Endothelial cell of umbilical vein (primary cell): ENCODE data around the gene WASF2.

ENCODE experiments used
- EZH2 ChIP-seq: IDR thresholded peaks from 2 replicates; pipeline ENCODE4 v1.6.1; 2012; ENCODE audit warnings: borderline replicate concordance, low read depth, mild to moderate bottlenecking, moderate library complexity, low read length, inconsistent platforms; ENCODE audit not compliant: severe bottlenecking
- JUN ChIP-seq: IDR thresholded peaks from 2 replicates; pipeline ENCODE4 v1.6.1; 2011; ENCODE audit warnings: borderline replicate concordance, low read depth; ENCODE audit not compliant: insufficient read length, insufficient read depth
- MAX ChIP-seq: IDR thresholded peaks from 2 replicates; pipeline ENCODE4 v1.6.1; 2011; ENCODE audit not compliant: insufficient read depth, insufficient read length
- MYC ChIP-seq: IDR thresholded peaks from one replicate; pipeline ENCODE4 v1.6.1; 2011; ENCODE audit warnings: mild to moderate bottlenecking, low read depth, low read length
- POLR2A ChIP-seq: IDR thresholded peaks from 2 replicates; pipeline ENCODE4 v1.6.1; 2012; ENCODE audit warnings: low read depth, mild to moderate bottlenecking, control low read depth, low read length
- POLR2AphosphoS5 ChIP-seq: IDR thresholded peaks from 2 replicates; pipeline ENCODE4 v1.6.1; 2012; ENCODE audit warnings: low read depth, mild to moderate bottlenecking, control low read depth, low read length, moderate library complexity; ENCODE audit not compliant: insufficient read depth
- TF ChIP-seq, protein P1 (sequence below), 2 donors: IDR thresholded peaks; 1 replicate in 1 of 2; 2 replicates in 1 of 2; pipeline ENCODE4 v1.5.1; 2011; ENCODE audit warnings: low read length in 2 of 2, mild to moderate bottlenecking in 2 of 2, moderate library complexity in 2 of 2, control low read depth in 1 of 2, inconsistent platforms in 1 of 2, low read depth in 1 of 2; ENCODE audit not compliant: insufficient read depth in 1 of 2; ENCODE audit errors: extremely low read depth in 1 of 2

DNA sequence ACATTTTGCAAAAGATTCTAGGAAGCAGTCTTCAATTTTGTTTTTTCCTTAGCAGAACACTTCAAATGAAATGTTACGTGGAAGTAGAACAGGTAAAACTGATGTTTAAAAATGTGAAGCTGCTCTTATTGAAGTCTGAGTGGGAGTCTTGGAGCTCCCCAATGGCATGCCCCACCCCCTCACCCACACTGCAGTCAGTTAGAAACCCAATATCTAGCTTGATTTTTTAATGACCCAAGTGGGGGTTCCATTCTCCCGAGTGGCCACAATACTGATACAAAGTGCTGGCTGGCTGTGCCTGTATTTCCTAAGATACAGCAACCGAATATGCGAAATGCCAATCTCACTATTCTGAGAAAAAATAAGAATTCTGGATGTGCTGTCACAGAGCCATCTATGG, 66.3 kb downstream of the WASF2 start:
- no peak for TF ChIP-seq POLR2AphosphoS5
- no peak for TF ChIP-seq POLR2A
- TF ChIP-seq, protein P1, sequence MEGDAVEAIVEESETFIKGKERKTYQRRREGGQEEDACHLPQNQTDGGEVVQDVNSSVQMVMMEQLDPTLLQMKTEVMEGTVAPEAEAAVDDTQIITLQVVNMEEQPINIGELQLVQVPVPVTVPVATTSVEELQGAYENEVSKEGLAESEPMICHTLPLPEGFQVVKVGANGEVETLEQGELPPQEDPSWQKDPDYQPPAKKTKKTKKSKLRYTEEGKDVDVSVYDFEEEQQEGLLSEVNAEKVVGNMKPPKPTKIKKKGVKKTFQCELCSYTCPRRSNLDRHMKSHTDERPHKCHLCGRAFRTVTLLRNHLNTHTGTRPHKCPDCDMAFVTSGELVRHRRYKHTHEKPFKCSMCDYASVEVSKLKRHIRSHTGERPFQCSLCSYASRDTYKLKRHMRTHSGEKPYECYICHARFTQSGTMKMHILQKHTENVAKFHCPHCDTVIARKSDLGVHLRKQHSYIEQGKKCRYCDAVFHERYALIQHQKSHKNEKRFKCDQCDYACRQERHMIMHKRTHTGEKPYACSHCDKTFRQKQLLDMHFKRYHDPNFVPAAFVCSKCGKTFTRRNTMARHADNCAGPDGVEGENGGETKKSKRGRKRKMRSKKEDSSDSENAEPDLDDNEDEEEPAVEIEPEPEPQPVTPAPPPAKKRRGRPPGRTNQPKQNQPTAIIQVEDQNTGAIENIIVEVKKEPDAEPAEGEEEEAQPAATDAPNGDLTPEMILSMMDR (IDR thresholded peaks at IDR 0.05; ENCODE audit: extremely low read depth in 1 of 2, insufficient read depth in 1 of 2, low read depth in 1 of 2, low read length in 2 of 2), result no peak
- TF ChIP-seq EZH2, result no peak
- no peak for TF ChIP-seq MAX
- TF ChIP-seq JUN, result no peak
- TF ChIP-seq MYC, result no peak
